ENCODE measurements around the gene CCDC148.

Gene CCDC148

GRCh38 chr2:158138255-158138654, 318.3 kb downstream of the CCDC148 start:
- no peak for TF ChIP-seq TAF1 (IDR thresholded peaks at IDR 0.05; ENCODE audit: borderline replicate concordance, insufficient read depth, low read length)
- TF ChIP-seq, protein P1, sequence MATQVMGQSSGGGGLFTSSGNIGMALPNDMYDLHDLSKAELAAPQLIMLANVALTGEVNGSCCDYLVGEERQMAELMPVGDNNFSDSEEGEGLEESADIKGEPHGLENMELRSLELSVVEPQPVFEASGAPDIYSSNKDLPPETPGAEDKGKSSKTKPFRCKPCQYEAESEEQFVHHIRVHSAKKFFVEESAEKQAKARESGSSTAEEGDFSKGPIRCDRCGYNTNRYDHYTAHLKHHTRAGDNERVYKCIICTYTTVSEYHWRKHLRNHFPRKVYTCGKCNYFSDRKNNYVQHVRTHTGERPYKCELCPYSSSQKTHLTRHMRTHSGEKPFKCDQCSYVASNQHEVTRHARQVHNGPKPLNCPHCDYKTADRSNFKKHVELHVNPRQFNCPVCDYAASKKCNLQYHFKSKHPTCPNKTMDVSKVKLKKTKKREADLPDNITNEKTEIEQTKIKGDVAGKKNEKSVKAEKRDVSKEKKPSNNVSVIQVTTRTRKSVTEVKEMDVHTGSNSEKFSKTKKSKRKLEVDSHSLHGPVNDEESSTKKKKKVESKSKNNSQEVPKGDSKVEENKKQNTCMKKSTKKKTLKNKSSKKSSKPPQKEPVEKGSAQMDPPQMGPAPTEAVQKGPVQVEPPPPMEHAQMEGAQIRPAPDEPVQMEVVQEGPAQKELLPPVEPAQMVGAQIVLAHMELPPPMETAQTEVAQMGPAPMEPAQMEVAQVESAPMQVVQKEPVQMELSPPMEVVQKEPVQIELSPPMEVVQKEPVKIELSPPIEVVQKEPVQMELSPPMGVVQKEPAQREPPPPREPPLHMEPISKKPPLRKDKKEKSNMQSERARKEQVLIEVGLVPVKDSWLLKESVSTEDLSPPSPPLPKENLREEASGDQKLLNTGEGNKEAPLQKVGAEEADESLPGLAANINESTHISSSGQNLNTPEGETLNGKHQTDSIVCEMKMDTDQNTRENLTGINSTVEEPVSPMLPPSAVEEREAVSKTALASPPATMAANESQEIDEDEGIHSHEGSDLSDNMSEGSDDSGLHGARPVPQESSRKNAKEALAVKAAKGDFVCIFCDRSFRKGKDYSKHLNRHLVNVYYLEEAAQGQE (IDR thresholded peaks at IDR 0.05; ENCODE audit: insufficient read depth in 1 of 2, low read depth in 2 of 2, low read length in 2 of 2): no peak
- TF ChIP-seq SIN3A (IDR thresholded peaks at IDR 0.05; ENCODE audit: borderline replicate concordance, insufficient read depth, low read length): no peak
- TF ChIP-seq FOXP2 (optimal IDR thresholded peaks at IDR 0.05; ENCODE audit: borderline replicate concordance, extremely low read depth, extremely low read length, insufficient read depth): no peak
- no peak for TF ChIP-seq POLR2AphosphoS5 (IDR thresholded peaks at IDR 0.05; ENCODE audit: low read depth, low read length)

DNA sequence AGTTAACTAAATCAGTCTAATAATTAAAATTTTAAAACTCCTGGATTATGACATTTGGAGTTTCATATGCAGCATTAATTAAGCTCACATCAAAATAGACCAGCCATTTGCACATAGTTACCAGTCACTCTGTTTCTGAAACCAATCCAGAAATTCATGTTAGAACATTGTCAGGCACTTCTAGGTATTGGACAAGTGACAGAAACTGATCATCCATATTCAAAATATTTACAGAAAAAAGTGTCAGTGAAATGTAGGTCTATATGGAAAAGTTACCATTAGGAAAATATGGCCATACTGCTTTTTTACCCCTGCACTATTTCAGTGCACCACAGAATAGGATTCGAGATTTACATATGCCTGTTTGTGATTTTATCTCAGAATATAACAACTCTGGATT, 321.5 kb downstream of the CCDC148 start:
- TF ChIP-seq TAF1 (IDR thresholded peaks at IDR 0.05; ENCODE audit: borderline replicate concordance, insufficient read depth, low read length): no peak
- no peak for TF ChIP-seq SIN3A (IDR thresholded peaks at IDR 0.05; ENCODE audit: borderline replicate concordance, insufficient read depth, low read length)
- TF ChIP-seq, protein P1 (IDR thresholded peaks at IDR 0.05; ENCODE audit: insufficient read depth in 1 of 2, low read depth in 2 of 2, low read length in 2 of 2): no peak
- TF ChIP-seq POLR2AphosphoS5 (IDR thresholded peaks at IDR 0.05; ENCODE audit: low read depth, low read length): no peak
- TF ChIP-seq FOXP2 (optimal IDR thresholded peaks at IDR 0.05; ENCODE audit: borderline replicate concordance, extremely low read depth, extremely low read length, insufficient read depth): no peak

DNA sequence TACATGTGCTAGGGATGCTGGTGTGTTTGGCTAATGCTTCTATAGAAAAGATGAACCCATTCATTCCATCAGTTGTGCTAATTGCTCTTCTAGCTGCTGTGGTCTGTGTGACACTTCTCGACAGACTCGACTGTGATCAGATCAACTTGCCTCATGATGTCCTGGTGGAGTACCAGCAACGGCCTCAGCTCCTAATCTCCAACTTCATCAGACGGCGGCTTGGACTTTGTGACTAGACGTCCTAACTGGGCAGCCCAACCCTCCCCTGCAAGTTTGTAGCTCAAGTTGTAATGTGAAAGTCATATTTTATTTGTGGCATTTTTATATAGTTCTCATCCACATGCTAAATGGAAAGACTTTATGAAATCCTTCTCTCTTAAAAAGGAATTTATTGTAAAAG, 321.9 kb downstream of the CCDC148 start:
- TF ChIP-seq SIN3A (IDR thresholded peaks at IDR 0.05; ENCODE audit: borderline replicate concordance, insufficient read depth, low read length): no peak
- no peak for TF ChIP-seq TAF1 (IDR thresholded peaks at IDR 0.05; ENCODE audit: borderline replicate concordance, insufficient read depth, low read length)
- TF ChIP-seq, protein P1 (IDR thresholded peaks at IDR 0.05; ENCODE audit: insufficient read depth in 1 of 2, low read depth in 2 of 2, low read length in 2 of 2): no peak
- no peak for TF ChIP-seq FOXP2 (optimal IDR thresholded peaks at IDR 0.05; ENCODE audit: borderline replicate concordance, extremely low read depth, extremely low read length, insufficient read depth)
- TF ChIP-seq POLR2AphosphoS5 (IDR thresholded peaks at IDR 0.05; ENCODE audit: low read depth, low read length): no peak

GRCh38 chr2:158134055-158134454, 322.5 kb downstream of the CCDC148 start:
- TF ChIP-seq SIN3A (IDR thresholded peaks at IDR 0.05; ENCODE audit: borderline replicate concordance, insufficient read depth, low read length): no peak
- TF ChIP-seq, protein P1 (IDR thresholded peaks at IDR 0.05; ENCODE audit: insufficient read depth in 1 of 2, low read depth in 2 of 2, low read length in 2 of 2): no peak
- TF ChIP-seq TAF1 (IDR thresholded peaks at IDR 0.05; ENCODE audit: borderline replicate concordance, insufficient read depth, low read length): no peak
- TF ChIP-seq FOXP2 (optimal IDR thresholded peaks at IDR 0.05; ENCODE audit: borderline replicate concordance, extremely low read depth, extremely low read length, insufficient read depth): no peak
- no peak for TF ChIP-seq POLR2AphosphoS5 (IDR thresholded peaks at IDR 0.05; ENCODE audit: low read depth, low read length)
